GM12891 (cell line): ENCODE data around the gene CCDC134.

ENCODE experiments used
- POLR2A ChIP-seq: IDR thresholded peaks from 2 replicates; pipeline ENCODE4 v1.6.1; 2011; ENCODE audit warnings: low read depth, low read length, control low read depth
- POLR2AphosphoS5 ChIP-seq: IDR thresholded peaks from 2 replicates; pipeline ENCODE4 v1.6.1; 2011; ENCODE audit warnings: low read depth, low read length, control low read depth
- SPI1 ChIP-seq: IDR thresholded peaks from 2 replicates; pipeline ENCODE4 v1.6.1; 2011; ENCODE audit warnings: low read depth, low read length, control low read depth

- TF ChIP-seq SPI1, result no peak
- TF ChIP-seq POLR2AphosphoS5, result no peak
- TF ChIP-seq POLR2A, result no peak
Observed at GRCh38 chr22:41815716-41816115, 15.2 kb downstream of the CCDC134 start.
